SU-DHL-6 (cell line): ENCODE results near the gene TIMM8A.

ENCODE experiments used
- CTCF ChIP-seq: fragments of 200-600 bp; sonication (generic); IDR thresholded peaks from one replicate; pipeline ENCODE4 v1.5.1; 2017; ENCODE audit warnings: antibody characterized with exemption, mild to moderate bottlenecking, low read length, moderate library complexity; ENCODE audit not compliant: insufficient read depth, poor library complexity, severe bottlenecking
- EZH2phosphoT487 ChIP-seq: fragments of 200-600 bp; sonication (generic), shearing (Covaris generic); conservative IDR thresholded peaks from 2 replicates; pipeline ENCODE4 v1.6.1; 2018; ENCODE audit warnings: mild to moderate bottlenecking, antibody characterized with exemption, low read length, moderate library complexity, mixed read lengths

GRCh38 chrX:101362116-101362515 lies 13.6 kb upstream of the TIMM8A start:
- TF ChIP-seq CTCF (no peak), EZH2phosphoT487 (no peak)
